ENCODE results near the gene CAMTA1.

The CAMTA1 gene

GRCh38 chr1:7654725-7655124 lies 869.5 kb downstream of the CAMTA1 start:
- H3K9me2 ChIP-seq (replicated peaks; ENCODE audit: insufficient read depth, low read length): no peaks in the 10 kb centered on the region
- H2AFZ ChIP-seq (ENCODE audit: low read depth, low read length, severe bottlenecking): no peak overlapping the region
- no peak overlapping the region for H3K4me2 ChIP-seq (ENCODE audit: low read depth, low read length, poor library complexity, severe bottlenecking)
- no peaks in the 10 kb centered on the region for H4K20me1 ChIP-seq (ENCODE audit: low read depth, low read length)
- H3F3A ChIP-seq (ENCODE audit: insufficient read depth): no peaks in the 10 kb centered on the region
- H3K27ac ChIP-seq (ENCODE audit: low read depth, low read length): no peak overlapping the region
- no peaks in the 10 kb centered on the region for H3K36me3 ChIP-seq (ENCODE audit: low read length)
- no peak overlapping the region for H3K9ac ChIP-seq (ENCODE audit: low read length)
- no peak overlapping the region for H3K4me3 ChIP-seq (ENCODE audit: insufficient read depth, low read length, poor library complexity, severe bottlenecking)
- TF ChIP-seq EZH2phosphoT487 (conservative IDR thresholded peaks at IDR 0.05; ENCODE audit: low read length) (no peak), CTCF (IDR thresholded peaks at IDR 0.05; ENCODE audit: insufficient read depth, low read length, poor library complexity, severe bottlenecking) (no peak)
- H3K79me2 ChIP-seq (ENCODE audit: insufficient read depth, low read length): no peaks in the 10 kb centered on the region
- H3K9me3 ChIP-seq (ENCODE audit: insufficient read depth, low read length): no peaks in the 10 kb centered on the region
- H3K27me3 ChIP-seq (ENCODE audit: low read length): no peaks in the 10 kb centered on the region

- Histone ChIP-seq H3K4me2 (ENCODE audit: low read depth, low read length, poor library complexity, severe bottlenecking) (no peak overlapping the region), H3K27me3 (ENCODE audit: low read length) (no peaks in the 10 kb centered on the region), H3K9me2 (replicated peaks; ENCODE audit: insufficient read depth, low read length) (no peaks in the 10 kb centered on the region), H3K9ac (ENCODE audit: low read length) (no peak overlapping the region), H4K20me1 (ENCODE audit: low read depth, low read length) (no peaks in the 10 kb centered on the region), H3K4me3 (ENCODE audit: insufficient read depth, low read length, poor library complexity, severe bottlenecking) (no peak overlapping the region), H3K27ac (ENCODE audit: low read depth, low read length) (no peak overlapping the region), H2AFZ (ENCODE audit: low read depth, low read length, severe bottlenecking) (no peak overlapping the region), H3K9me3 (ENCODE audit: insufficient read depth, low read length) (no peaks in the 10 kb centered on the region), H3K79me2 (ENCODE audit: insufficient read depth, low read length) (no peaks in the 10 kb centered on the region), H3K36me3 (ENCODE audit: low read length) (no peaks in the 10 kb centered on the region), H3F3A (ENCODE audit: insufficient read depth) (no peaks in the 10 kb centered on the region)
- TF ChIP-seq EZH2phosphoT487 (conservative IDR thresholded peaks at IDR 0.05; ENCODE audit: low read length) (no peak), CTCF (IDR thresholded peaks at IDR 0.05; ENCODE audit: insufficient read depth, low read length, poor library complexity, severe bottlenecking) (no peak)
These were observed 870.1 kb downstream of the CAMTA1 start for GRCh38 chr1:7655354-7655753.

DNA sequence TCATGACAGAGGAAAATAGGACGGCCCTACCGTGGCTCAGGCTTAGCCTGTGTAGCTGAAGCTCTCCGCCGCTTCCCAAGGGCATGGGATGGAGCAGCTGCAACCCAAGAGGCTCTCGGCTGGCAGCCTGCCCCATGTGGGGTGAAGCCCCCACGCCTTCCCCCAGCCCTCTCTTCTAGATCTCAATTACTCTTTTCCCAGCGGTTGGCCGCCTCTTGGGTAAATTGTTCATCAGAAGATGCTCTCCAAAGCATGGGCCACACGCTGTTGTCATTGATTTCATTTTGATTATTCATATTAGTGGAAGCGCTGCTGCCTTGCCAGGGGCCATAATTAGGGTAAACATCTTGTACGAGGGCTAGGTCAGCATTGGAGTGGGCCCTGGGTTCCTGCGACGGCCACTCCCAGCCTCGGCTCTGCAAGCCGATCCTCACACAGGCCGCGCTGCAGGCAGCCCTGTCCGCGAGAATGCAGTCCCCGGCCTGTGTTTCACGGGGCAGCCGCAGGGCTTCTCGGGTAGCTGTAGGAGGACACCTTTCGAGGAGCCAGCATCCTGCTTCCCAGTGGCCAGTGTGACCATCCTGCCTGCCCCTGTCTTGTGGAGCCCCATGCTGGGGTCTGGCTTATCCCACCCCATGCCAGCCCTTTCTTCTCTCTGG lies 871.4 kb downstream of the CAMTA1 start:
- Histone ChIP-seq H3K79me2 (ENCODE audit: insufficient read depth, low read length) (no peaks in the 10 kb centered on the region), H3K4me3 (ENCODE audit: insufficient read depth, low read length, poor library complexity, severe bottlenecking) (no peak overlapping the region), H3K9ac (ENCODE audit: low read length) (no peak overlapping the region)

More for the DNA sequence above, 871.4 kb downstream of the CAMTA1 start:
- Histone ChIP-seq H3K36me3 (ENCODE audit: low read length) (no peaks in the 10 kb centered on the region), H4K20me1 (ENCODE audit: low read depth, low read length) (no peaks in the 10 kb centered on the region), H3K4me2 (ENCODE audit: low read depth, low read length, poor library complexity, severe bottlenecking) (no peak overlapping the region), H3K27me3 (ENCODE audit: low read length) (no peaks in the 10 kb centered on the region), H3K9me2 (replicated peaks; ENCODE audit: insufficient read depth, low read length) (no peaks in the 10 kb centered on the region), H3K27ac (ENCODE audit: low read depth, low read length) (no peak overlapping the region), H3K9me3 (ENCODE audit: insufficient read depth, low read length) (no peaks in the 10 kb centered on the region), H3F3A (ENCODE audit: insufficient read depth) (no peaks in the 10 kb centered on the region), H2AFZ (ENCODE audit: low read depth, low read length, severe bottlenecking) (no peak overlapping the region)
- no peak for TF ChIP-seq CTCF (IDR thresholded peaks at IDR 0.05; ENCODE audit: insufficient read depth, low read length, poor library complexity, severe bottlenecking)
- TF ChIP-seq EZH2phosphoT487 (conservative IDR thresholded peaks at IDR 0.05; ENCODE audit: low read length): no peak

Measured in SU-DHL-6 (cell line).